ENCODE results near the gene LYST.
"Not testable (repeated sequence)": the region's sequence is repeated elsewhere in the genome, so short reads cannot be mapped to it uniquely, and the experiment has no call there.

The LYST gene

GRCh38 chr1:235809688-235810397, 56.9 kb downstream of the LYST start:
- DNase-seq, result no peak

- DNase-seq, result no peak
Observed at GRCh38 chr1:235808223-235808622, 58.5 kb downstream of the LYST start.

GRCh38 chr1:235806123-235806522, 60.6 kb downstream of the LYST start:
- DNase-seq, result no peak

- DNase-seq, result no peak
Observed at GRCh38 chr1:235802573-235803346, 63.9 kb downstream of the LYST start.

GRCh38 chr1:235799264-235799663, 67.4 kb downstream of the LYST start:
- no peak for DNase-seq

GRCh38 chr1:235791532-235792060, 75.1 kb downstream of the LYST start:
- DNase-seq, result no peak

GRCh38 chr1:235790123-235790522, 76.6 kb downstream of the LYST start:
- DNase-seq, result no peak

- not testable (repeated sequence) for DNase-seq
Observed at GRCh38 chr1:235786227-235786898, 80.3 kb downstream of the LYST start.

- no peak for DNase-seq
Observed at GRCh38 chr1:235784950-235785349, 81.8 kb downstream of the LYST start.

GRCh38 chr1:235783148-235783776, 83.4 kb downstream of the LYST start:
- peak; percentile 43 to 71 for DNase-seq

- DNase-seq, result no peak
Observed at GRCh38 chr1:235782601-235783000, 84.1 kb downstream of the LYST start.

GRCh38 chr1:235781807-235782206, 84.9 kb downstream of the LYST start:
- no peak for DNase-seq

GRCh38 chr1:235779770-235780169, 86.9 kb downstream of the LYST start:
- no peak for DNase-seq

GRCh38 chr1:235776396-235776795, 90.3 kb downstream of the LYST start:
- no peak for DNase-seq

GRCh38 chr1:235775246-235775860, 91.4 kb downstream of the LYST start:
- no peak for DNase-seq

- DNase-seq, result no peak
Observed at GRCh38 chr1:235767795-235768194, 98.9 kb downstream of the LYST start.

GRCh38 chr1:235766794-235767285, 99.9 kb downstream of the LYST start:
- no peak for DNase-seq

GRCh38 chr1:235763962-235764361, 102.7 kb downstream of the LYST start:
- DNase-seq, result no peak

GRCh38 chr1:235759336-235759735, 107.4 kb downstream of the LYST start:
- peak in 1 of 2 experiments; percentile 44 for DNase-seq

- peak; percentile 39 to 76 for DNase-seq
Observed at GRCh38 chr1:235758931-235759330, 107.8 kb downstream of the LYST start.

- no peak for DNase-seq
Observed at GRCh38 chr1:235757587-235758096, 109.1 kb downstream of the LYST start.

- not testable (repeated sequence) for DNase-seq
Observed at GRCh38 chr1:235754186-235754585, 112.5 kb downstream of the LYST start.

Data from NCI-H446 (cell line).